Mesodermal cell (in vitro differentiated cells): ENCODE measurements around the gene ACOXL.

Experiments
- H3K27ac ChIP-seq: 2 replicates; pipeline ENCODE4 v1.7.0; 2013; ENCODE audit warnings: mild to moderate bottlenecking, low read depth, low read length, moderate library complexity; ENCODE audit not compliant: severe bottlenecking
- H3K36me3 ChIP-seq: 2 replicates; pipeline ENCODE4 v1.7.1; 2013; ENCODE audit warnings: mild to moderate bottlenecking, low read length, moderate library complexity; ENCODE audit not compliant: control insufficient read depth, insufficient read depth
- H3K4me1 ChIP-seq: one replicate; pipeline ENCODE4 v1.7.1; 2013; ENCODE audit warnings: mild to moderate bottlenecking, low read length; ENCODE audit not compliant: insufficient read depth, control insufficient read depth, poor library complexity, severe bottlenecking
- H3K4me3 ChIP-seq: 2 replicates; pipeline ENCODE4 v1.7.0; 2013; ENCODE audit warnings: low read length, control low read depth, mild to moderate bottlenecking; ENCODE audit not compliant: insufficient read depth, poor library complexity, severe bottlenecking; ENCODE audit errors: extremely low read depth
- H3K9me3 ChIP-seq: 2 replicates; pipeline ENCODE4 v1.7.1; 2013; ENCODE audit warnings: mild to moderate bottlenecking, low read length, moderate library complexity; ENCODE audit not compliant: control insufficient read depth
- WGBS, 2 experiments: methylation state at CpG; one replicate each; pipeline ENCODE4 v1.1.5; 2013; ENCODE audit warnings: missing lambda C conversion rate in 2 of 2; ENCODE audit not compliant: insufficient coverage in 2 of 2; 5-methylcytosine and 5-hydroxymethylcytosine counted together

Gene ACOXL

DNA sequence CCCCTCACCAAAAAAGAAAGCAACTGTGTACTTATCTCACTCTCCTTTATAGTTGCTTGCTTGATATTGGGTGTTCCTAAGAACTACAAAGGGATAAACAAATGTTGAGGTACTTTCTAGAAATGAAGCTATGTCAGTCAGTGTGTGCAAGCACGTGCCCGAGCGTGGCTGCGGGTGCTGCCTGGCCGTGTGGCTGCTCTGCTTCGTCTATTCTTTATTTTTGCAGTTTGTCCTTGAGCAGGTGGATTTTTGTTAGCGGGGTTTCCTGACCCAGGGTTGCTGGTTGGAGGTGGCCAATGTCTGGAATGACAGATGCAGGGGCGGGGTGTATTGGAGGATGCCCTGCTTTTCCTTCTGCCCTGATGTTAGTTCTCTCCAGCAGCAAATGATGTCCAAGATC lies 62.6 kb downstream of the ACOXL start:
- 93 to 98% methylated on average over 2 to 7 of the region's 8 CpGs for WGBS, 2 experiments
- no peaks in the 10 kb centered on the region for H3K36me3 ChIP-seq
- no peak overlapping the region for H3K27ac ChIP-seq
- H3K4me1 ChIP-seq: no peaks in the 10 kb centered on the region
- no peak overlapping the region for H3K4me3 ChIP-seq
- H3K9me3 ChIP-seq: no peaks in the 10 kb centered on the region

DNA sequence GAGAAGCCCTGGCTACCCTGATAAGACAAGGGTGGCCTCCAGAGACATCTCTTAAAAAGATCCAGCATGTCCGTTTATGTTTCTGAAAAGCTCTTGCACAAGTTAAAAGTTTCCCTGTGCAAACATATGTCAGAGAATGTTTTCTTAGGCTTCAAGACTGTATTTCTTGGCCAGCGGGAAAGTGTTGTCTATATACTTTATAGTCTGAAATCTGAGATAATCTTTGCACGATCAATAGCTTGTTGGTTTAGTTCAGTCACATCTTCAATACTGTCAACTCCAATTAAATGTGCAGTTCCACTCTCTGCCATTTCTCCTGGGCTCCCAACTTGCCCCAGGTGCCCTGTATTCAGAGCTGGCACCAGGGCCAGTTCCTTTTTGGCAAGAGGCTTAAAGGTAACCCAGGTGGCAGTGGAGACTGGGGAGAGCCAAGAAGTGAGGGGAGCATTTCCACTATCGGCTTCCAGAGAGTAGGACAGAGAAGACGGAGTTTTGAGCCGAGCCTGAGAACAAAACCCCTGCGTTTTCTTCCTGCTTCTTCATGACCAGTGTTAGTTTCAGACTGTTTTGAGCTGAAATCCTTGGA lies 64.4 kb downstream of the ACOXL start:
- Histone ChIP-seq H3K27ac (no peak overlapping the region), H3K4me3 (no peak overlapping the region), H3K9me3 (no peaks in the 10 kb centered on the region), H3K4me1 (peaks cover 3% of the 10 kb centered on the region), H3K36me3 (no peaks in the 10 kb centered on the region)
- 88 to 97% methylated on average over 5 to 6 of the region's 7 CpGs for WGBS, 2 experiments

DNA sequence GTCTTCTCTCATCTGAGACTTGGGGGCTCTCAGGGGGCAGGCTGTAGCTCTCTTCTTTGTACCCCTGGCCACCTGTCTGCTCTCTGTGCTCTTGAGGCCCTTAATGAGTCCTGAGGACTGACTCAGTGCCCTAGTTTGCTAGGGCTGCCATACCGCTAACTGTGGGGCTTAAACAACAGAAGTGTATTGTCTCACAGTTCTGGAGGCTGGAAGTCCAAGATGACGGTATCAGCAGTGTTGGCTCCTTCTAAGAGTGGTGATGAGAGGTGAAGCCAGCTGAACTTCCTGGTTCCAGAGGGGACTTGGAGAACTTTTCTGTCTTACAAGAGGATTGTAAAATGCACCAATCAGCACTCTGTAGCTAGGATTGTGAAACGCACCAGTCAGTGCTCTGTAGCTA lies 67.0 kb downstream of the ACOXL start:
- 86 to 87% methylated on average over 3 of the region's 3 CpGs for WGBS, 2 experiments
- Histone ChIP-seq H3K4me1 (peaks cover 3% of the 10 kb centered on the region), H3K27ac (no peak overlapping the region), H3K4me3 (no peak overlapping the region), H3K36me3 (no peaks in the 10 kb centered on the region), H3K9me3 (no peaks in the 10 kb centered on the region)

DNA sequence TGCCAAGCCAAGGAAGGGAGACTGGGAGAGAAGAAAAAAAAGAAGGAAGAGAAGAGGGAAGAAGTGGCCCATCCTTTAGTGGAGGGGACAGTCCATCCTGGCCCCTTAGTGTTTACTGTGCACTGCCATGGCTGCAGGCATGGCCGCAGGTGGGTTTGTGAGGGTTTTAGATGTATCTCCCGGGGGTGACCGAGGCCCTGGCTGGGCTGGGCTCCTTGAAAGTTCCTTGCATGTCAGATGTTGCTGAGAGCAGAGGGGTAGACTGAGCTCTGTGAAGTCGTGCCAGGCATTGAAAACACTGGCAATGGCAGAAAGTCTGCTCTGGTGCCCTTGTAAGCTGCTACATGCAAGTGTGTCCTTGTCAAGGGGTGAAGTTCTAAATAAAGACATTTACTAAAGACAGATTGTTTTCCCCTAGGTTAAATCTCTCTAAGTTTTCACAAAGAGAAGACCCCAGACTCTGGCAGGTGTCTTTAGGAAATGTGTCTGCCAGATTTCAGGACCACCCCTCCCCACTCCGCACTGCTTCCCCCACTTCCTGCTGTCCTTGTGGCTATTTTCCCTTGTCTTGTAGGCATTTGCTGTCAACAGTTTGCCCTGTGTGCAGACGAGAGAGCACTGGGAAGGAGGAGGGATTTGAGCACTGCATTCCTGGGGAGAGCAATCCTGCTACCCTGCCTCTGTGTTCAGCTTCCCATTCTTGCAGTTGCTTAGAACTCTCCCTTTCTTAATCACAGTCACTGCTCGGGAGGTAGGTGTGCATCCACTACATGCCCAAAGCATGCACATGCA lies 68.4 kb downstream of the ACOXL start:
- H3K36me3 ChIP-seq: no peaks in the 10 kb centered on the region
- H3K27ac ChIP-seq: no peak overlapping the region
- 78 to 92% methylated on average over 5 of the region's 7 CpGs for WGBS, 2 experiments
- no peaks in the 10 kb centered on the region for H3K9me3 ChIP-seq
- H3K4me3 ChIP-seq: no peak overlapping the region
- peaks cover 3% of the 10 kb centered on the region for H3K4me1 ChIP-seq

DNA sequence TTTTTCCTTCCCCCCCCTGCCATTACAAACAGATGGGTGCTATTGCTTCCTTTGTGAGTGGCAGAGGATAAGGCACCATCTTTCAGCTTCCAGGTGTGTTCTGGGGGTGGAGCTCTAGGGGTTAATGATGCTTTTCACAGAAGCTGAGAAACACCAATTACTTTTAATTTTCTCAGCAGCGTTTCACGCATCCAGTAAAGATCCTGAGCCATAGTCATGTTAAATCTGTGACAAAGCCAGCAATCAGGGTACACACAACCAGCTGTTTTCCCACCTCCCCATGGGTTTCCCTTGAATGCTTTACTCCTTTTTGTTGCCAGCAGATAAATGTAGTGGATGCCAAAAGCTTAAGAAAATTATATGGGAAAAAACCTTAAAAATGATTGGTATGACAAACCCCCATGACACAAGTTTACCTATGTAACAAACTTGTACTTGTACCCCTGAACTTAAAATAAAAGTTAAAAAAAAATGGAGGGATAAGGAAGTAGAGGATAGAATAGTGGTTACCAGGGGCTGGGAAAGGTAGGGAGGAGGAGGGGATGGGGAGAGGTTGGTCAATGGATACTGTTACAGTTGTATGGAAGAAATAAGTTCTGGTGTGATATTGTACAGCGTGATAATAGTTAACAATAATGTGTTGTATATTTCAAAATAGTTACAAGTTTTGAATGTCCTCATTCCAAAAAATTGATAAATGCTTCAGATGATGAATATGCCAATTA lies 70.0 kb downstream of the ACOXL start:
- Histone ChIP-seq H3K4me1 (peaks cover 3% of the 10 kb centered on the region), H3K4me3 (no peak overlapping the region)
- WGBS, 2 experiments: 25 to 30% methylated on average over 2 of the region's 3 CpGs

DNA sequence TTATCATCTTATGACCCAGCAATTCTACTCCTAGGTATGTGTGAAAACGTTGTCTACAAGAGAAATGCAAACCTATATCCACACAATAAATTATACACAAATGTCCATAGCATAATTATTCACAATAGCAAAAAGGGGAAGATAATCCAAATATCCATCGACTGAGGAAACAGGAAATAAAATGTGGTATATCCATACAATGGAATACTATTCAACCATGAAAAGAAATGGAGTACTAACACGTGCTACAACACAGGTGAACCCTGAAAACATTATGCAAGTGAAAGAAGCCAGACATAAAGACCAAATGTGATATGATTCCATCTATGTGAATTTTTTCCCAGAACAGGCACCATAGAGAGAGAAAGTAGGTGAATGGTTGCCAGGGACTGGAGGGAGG lies 72.1 kb downstream of the ACOXL start:
- Histone ChIP-seq H3K36me3 (no peaks in the 10 kb centered on the region), H3K4me1 (peaks cover 3% of the 10 kb centered on the region), H3K4me3 (no peak overlapping the region), H3K27ac (no peak overlapping the region), H3K9me3 (no peaks in the 10 kb centered on the region)
- WGBS, 2 experiments: no CpG with 5 or more reads among the region's 3 CpGs

More for the DNA sequence above, 70.0 kb downstream of the ACOXL start:
- no peaks in the 10 kb centered on the region for H3K9me3 ChIP-seq
- no peaks in the 10 kb centered on the region for H3K36me3 ChIP-seq
- H3K27ac ChIP-seq: no peak overlapping the region

DNA sequence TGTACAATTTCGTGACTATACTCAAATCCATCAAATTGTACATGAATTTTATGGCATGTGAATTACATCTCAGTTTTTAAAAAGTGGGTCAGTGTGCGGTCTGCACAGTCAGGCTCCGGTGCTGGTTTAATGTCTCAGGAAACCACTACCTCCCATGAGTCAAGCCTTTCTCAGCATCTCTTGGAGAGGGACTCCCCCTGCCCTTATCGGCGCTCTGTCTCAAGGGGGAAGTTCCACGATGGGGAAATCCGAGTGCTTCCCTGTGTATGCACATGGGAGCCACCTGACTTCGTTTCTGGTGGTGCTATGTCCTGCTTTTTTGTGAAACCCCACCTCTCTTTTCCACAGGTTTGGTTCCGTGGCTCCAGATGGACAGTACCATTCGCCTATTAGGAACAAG lies 72.5 kb downstream of the ACOXL start:
- Histone ChIP-seq H3K9me3 (no peaks in the 10 kb centered on the region), H3K4me1 (peaks cover 3% of the 10 kb centered on the region), H3K36me3 (no peaks in the 10 kb centered on the region), H3K27ac (no peak overlapping the region), H3K4me3 (no peak overlapping the region)
- WGBS, 2 experiments: 94 to 98% methylated on average over 8 of the region's 10 CpGs

DNA sequence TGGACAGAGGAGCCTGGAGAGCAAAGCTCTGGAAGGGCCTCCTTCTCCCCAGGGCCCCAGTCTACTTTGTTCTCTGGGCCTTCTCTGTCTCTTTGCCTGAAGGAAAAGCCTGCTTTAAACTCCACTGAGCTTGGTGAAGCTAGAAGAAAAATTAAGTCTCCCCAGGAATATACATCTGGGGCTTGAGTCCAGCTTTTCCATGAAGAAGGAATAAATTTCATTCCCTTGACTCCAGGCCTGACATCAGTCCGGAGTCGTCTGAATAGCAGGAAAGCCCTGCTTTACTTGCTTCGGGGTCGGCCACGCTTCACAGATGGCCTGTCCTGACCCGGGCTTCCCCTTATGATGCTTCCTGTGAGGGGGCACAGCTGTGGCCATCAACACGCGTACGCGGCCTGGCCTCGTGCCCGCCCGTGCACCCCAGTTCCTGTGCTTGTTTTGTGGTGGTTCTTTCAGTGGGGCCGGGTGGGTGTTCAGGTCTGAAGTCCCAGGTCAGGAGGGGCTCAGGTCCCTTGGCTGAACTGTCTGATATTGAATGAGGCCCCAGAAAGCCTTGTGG lies 73.6 kb downstream of the ACOXL start:
- Histone ChIP-seq H3K4me1 (peaks cover 3% of the 10 kb centered on the region), H3K9me3 (no peaks in the 10 kb centered on the region), H3K4me3 (no peak overlapping the region), H3K36me3 (no peaks in the 10 kb centered on the region), H3K27ac (no peak overlapping the region)
- 94 to 96% methylated on average over 11 to 14 of the region's 14 CpGs for WGBS, 2 experiments

DNA sequence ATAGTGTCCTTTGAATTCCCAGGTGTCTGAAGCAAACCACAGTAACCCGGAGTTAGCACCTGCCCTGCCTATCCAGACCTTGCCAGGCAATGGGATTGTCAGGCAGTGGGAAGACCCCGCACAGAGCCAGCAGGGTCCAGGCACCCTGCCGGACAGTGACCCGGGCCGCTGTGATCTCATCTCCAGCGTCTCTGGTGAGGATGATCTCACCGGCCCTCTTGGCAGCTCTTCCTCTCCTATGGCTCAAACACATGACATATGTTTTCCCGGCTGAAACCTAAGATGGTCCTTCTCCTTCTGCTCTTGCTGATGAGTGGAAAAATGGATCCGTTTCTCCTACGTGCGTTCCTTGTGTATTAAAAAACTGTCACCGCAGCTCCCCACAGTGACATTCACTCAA lies 75.1 kb downstream of the ACOXL start:
- Histone ChIP-seq H3K9me3 (no peaks in the 10 kb centered on the region), H3K4me3 (no peak overlapping the region), H3K4me1 (no peaks in the 10 kb centered on the region), H3K27ac (no peak overlapping the region), H3K36me3 (no peaks in the 10 kb centered on the region)
- 87 to 94% methylated on average over 9 to 11 of the region's 12 CpGs for WGBS, 2 experiments

DNA sequence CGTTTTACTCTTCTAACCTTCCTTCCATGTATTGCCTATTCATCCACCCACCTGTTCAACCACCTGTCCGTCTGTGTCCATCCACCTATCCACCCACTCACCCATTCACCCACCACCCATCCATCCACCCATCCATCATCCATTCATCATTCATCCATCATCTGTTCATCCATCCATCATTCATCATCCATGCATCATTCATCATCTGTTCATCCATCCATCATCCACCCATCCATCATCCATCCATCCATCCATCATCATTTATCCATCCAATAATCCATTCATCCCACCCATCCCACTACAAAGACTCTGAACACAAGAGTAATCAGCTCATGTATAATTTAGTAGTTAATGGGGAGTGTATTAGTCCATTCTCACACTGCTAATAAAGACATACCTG lies 78.0 kb downstream of the ACOXL start:
- Histone ChIP-seq H3K36me3 (no peaks in the 10 kb centered on the region), H3K4me3 (no peak overlapping the region), H3K27ac (no peak overlapping the region), H3K9me3 (no peaks in the 10 kb centered on the region), H3K4me1 (no peaks in the 10 kb centered on the region)
- 75 to 96% methylated on average over 2 of the region's 2 CpGs for WGBS, 2 experiments
